GM12878 (cell line): ENCODE measurements around the gene PDCD10. TPM values are rescaled to one million over a fixed set of nuclear protein-coding genes. Genes with fewer than 3 reads are reported as not detected.

Source experiments
- ATAC-seq: fragments of 200-7000 bp; cut with Tn5 transposase; 3 replicates; pipeline ENCODE4 v1.9.1; 2020; ENCODE audit warnings: mild to moderate bottlenecking, moderate library complexity
- BruUV-seq: library from RNA; stranded (reverse); fragments of 400-500 nt; replicated peaks from 2 replicates; lab custom pipeline; 2021; lab: Mats Ljungman, UMichigan
- CTCF ChIA-PET: fragments of 300-600 bp; sonication (Branson Sonifier 250); formaldehyde crosslinking; extraction: SDS; loops from one replicate; lab custom pipeline; 2021; ENCODE audit warnings: inconsistent platforms; lab: Yijun Ruan, JAX
- POLR2A ChIA-PET: fragments of 350-600 bp; formaldehyde crosslinking; extraction: SDS; loops from one replicate; lab custom pipeline; 2021; ENCODE audit warnings: inconsistent platforms; lab: Charles Lee
- RAD21 ChIA-PET: fragments of 300-600 bp; sonication (Branson Sonifier 250); formaldehyde crosslinking; loops from one replicate; lab custom pipeline; 2023; ENCODE audit warnings: antibody characterized with exemption; ENCODE audit not compliant: unreplicated experiment; lab: Charles Lee
- SMC1A ChIA-PET: fragments of 300-600 bp; sonication (Branson Sonifier 250); formaldehyde crosslinking; loops from one replicate; lab custom pipeline; 2023; ENCODE audit not compliant: unreplicated experiment, uncharacterized antibody; lab: Charles Lee
- DNase-seq: peaks from one replicate; pipeline ENCODE4 v3.0.0-alpha.2; 2011; ENCODE audit warnings: low read depth, low spot score
- FAIRE-seq: peaks from 3 replicates; lab custom pipeline; 2011; peaks lifted over from hg19 to GRCh38; lab: Jason Lieb, UNC
- H2AFZ ChIP-seq: 2 replicates; pipeline ENCODE4 v1.6.0; 2011; ENCODE audit warnings: low read depth, low read length, control low read depth; ENCODE audit not compliant: control insufficient read depth
- H3K27ac ChIP-seq: 2 replicates; pipeline ENCODE4 v1.5.1; 2011; ENCODE audit warnings: control low read depth; ENCODE audit not compliant: control insufficient read depth, insufficient read depth
- H3K27me3 ChIP-seq, 2 experiments: replicated peaks in 1 of 2; 2 replicates each; pipeline versions ENCODE4 v1.6.0 to v1.6.1; 2011; ENCODE audit warnings: low read length in 1 of 2; ENCODE audit not compliant: control insufficient read depth in 2 of 2, insufficient read depth in 2 of 2
- H3K36me3 ChIP-seq, 2 experiments: 2 replicates each; pipeline ENCODE4 v1.5.1; 2011; ENCODE audit warnings: low read length in 1 of 2; ENCODE audit not compliant: control insufficient read depth in 2 of 2, insufficient read depth in 2 of 2
- H3K4me1 ChIP-seq: 2 replicates; pipeline ENCODE4 v1.6.1; 2011; ENCODE audit warnings: mild to moderate bottlenecking, low read length, moderate library complexity, mixed read lengths; ENCODE audit not compliant: control insufficient read depth, insufficient read depth
- H3K4me2 ChIP-seq: 2 replicates; pipeline ENCODE4 v1.6.0; 2011; ENCODE audit warnings: control low read depth; ENCODE audit not compliant: control insufficient read depth, insufficient read depth
- H3K4me3 ChIP-seq: fragments of 200-600 bp; sonication (generic); 2 replicates; pipeline ENCODE4 v1.5.1; 2016
- H3K79me2 ChIP-seq: 2 replicates; pipeline ENCODE4 v1.6.0; 2011; ENCODE audit warnings: low read length; ENCODE audit not compliant: control insufficient read depth, insufficient read depth
- H3K9ac ChIP-seq: 2 replicates; pipeline ENCODE4 v1.8.0; 2011; ENCODE audit warnings: low read length, control low read depth, mixed read lengths; ENCODE audit not compliant: control insufficient read depth, insufficient read depth
- H3K9me3 ChIP-seq: replicated peaks from 3 replicates; pipeline ENCODE4 v1.5.1; 2011; ENCODE audit warnings: mild to moderate bottlenecking, low read length; ENCODE audit not compliant: control insufficient read depth, insufficient read depth
- H4K20me1 ChIP-seq: 2 replicates; pipeline ENCODE4 v1.6.0; 2011; ENCODE audit not compliant: control insufficient read depth, insufficient read depth
- EGR1 ChIP-seq, 2 experiments: IDR thresholded peaks; 1 replicate in 1 of 2; 2 replicates in 1 of 2; pipeline ENCODE4 v1.6.1; 2011 to 2012; ENCODE audit warnings: low read depth in 2 of 2, low read length in 2 of 2, borderline replicate concordance in 1 of 2, mild to moderate bottlenecking in 1 of 2, moderate library complexity in 1 of 2
- FOXM1 ChIP-seq: IDR thresholded peaks from 2 replicates; pipeline ENCODE4 v1.6.1; 2012; ENCODE audit warnings: low read depth, mild to moderate bottlenecking, inconsistent platforms, low read length, moderate library complexity
- HDAC2 ChIP-seq: fragments of 200-600 bp; sonication (generic); IDR thresholded peaks from 2 replicates; pipeline ENCODE4 v1.6.1; 2017
- MYC ChIP-seq: IDR thresholded peaks from 2 replicates; pipeline ENCODE4 v1.6.1; 2011; ENCODE audit warnings: mild to moderate bottlenecking, low read length, moderate library complexity, inconsistent platforms; ENCODE audit not compliant: insufficient read depth, insufficient replicate concordance, insufficient read length, severe bottlenecking
- SPI1 ChIP-seq: IDR thresholded peaks from 2 replicates; pipeline ENCODE4 v1.6.1; 2011; ENCODE audit warnings: low read depth, mild to moderate bottlenecking, low read length, moderate library complexity, borderline replicate concordance; ENCODE audit not compliant: insufficient read depth
- TCF12 ChIP-seq: IDR thresholded peaks from 2 replicates; pipeline ENCODE4 v1.6.1; 2011; ENCODE audit warnings: low read depth, mild to moderate bottlenecking, low read length
- YY1 ChIP-seq: IDR thresholded peaks from 2 replicates; pipeline ENCODE4 v1.6.1; 2011; ENCODE audit warnings: low read depth, mild to moderate bottlenecking, low read length
- WGBS: methylation state at CpG from one replicate; pipeline ENCODE4 v1.1.6; 2016; ENCODE audit warnings: low lambda C conversion rate; ENCODE audit not compliant: insufficient replicate concordance, insufficient coverage; ENCODE audit errors: missing lambda C conversion rate; 5-methylcytosine and 5-hydroxymethylcytosine counted together
- in situ Hi-C: fragments of 300-500 bp; cut with MboI; formaldehyde crosslinking; loops from 9 replicates; pipeline ENCODE4 v1.14.3; 2018; ENCODE audit warnings: mixed read lengths
- intact Hi-C: fragments of 100-400 bp; cut with micrococcal nuclease; formaldehyde crosslinking; loops from one replicate; pipeline ENCODE4 v1.14.2; 2022; ENCODE audit not compliant: unreplicated experiment
- polyA plus RNA-seq, 11 experiments: library from polyadenylated mRNA; depleted of rRNA in 4 of 11; unstranded in 6 of 11; stranded (reverse) in 5 of 11; fragments of >200 nt; fragmentation: Nextera tagmentation in 4 of 11; fragmentation: Illumina TruSeq in 1 of 11; extraction: Ambion mirVana in 4 of 11; extraction: Trizol in 1 of 11; gene quantifications; 1 replicate in 1 of 11; 2 replicates in 10 of 11; pipeline versions ENCODE4 v1.2.1 to v1.2.3, GENCODE V29; 2011 to 2016; ENCODE audit warnings: inconsistent platforms in 2 of 11, missing spikeins in 2 of 11, low read depth in 1 of 11
- total RNA-seq, 4 experiments: library from RNA; depleted of rRNA in 3 of 4; stranded (reverse); fragments of >200 nt in 3 of 4; fragmentation: Illumina TruSeq in 1 of 4; extraction: Trizol in 1 of 4; gene quantifications; 2 replicates each; pipeline versions ENCODE4 v1.2.1 to v1.2.3, GENCODE V29; 2013 to 2021
- TF ChIP-seq, protein P1 (sequence below): fragments of 450-650 bp; formaldehyde crosslinking; IDR thresholded peaks from 2 replicates; pipeline ENCODE4 v1.4.0; 2022; ENCODE audit warnings: mild to moderate bottlenecking, moderate library complexity
- TF ChIP-seq, protein P2 (sequence below): fragments of 450-650 bp; IDR thresholded peaks from 2 replicates; pipeline ENCODE4 v1.6.1; 2018; ENCODE audit warnings: borderline replicate concordance, mild to moderate bottlenecking; ENCODE audit not compliant: partially characterized antibody

Gene PDCD10
- total and polyA plus RNA-seq, 10 of the 15 experiments (the other 5 are each of a cell fraction or from before 2014, with no cell fraction given), result 64.1 to 247 (median 125) TPM

DNA sequence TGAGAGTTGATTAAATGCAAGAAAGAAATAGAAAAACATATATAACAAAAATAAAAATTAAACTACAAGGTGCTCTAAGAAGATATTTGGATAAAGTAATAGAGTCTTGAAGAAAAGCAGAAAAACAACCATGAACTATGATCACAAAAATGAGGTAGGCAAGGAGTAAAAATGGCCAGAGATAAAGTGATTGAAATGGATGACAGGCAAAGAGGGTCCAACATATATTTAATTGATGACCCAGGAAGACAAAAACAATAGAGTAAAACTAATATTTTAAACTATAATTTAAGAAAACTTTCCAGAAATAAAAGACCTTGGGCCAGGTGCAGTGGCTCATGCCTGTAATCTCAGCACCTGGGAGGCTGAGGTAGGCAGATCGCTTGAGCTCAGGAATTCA is 58.8 kb downstream of the PDCD10 start:
- BruUV-seq, result no TSS peak

More for the DNA sequence above, 58.8 kb downstream of the PDCD10 start:
- FAIRE-seq (no peak), DNase-seq (no peak), ATAC-seq (no peak)
- in situ Hi-C loops (no loop called here), intact Hi-C loops (no loop called here)
- H3K4me1 ChIP-seq, result no peaks in the 10 kb centered on the region
- no peak overlapping the region for H3K9ac ChIP-seq
- no peaks in the 10 kb centered on the region; the same call in 2 of the 3 replicates for H3K9me3 ChIP-seq
- no peak overlapping the region for H2AFZ ChIP-seq
- no peak overlapping the region for H3K27ac ChIP-seq
- no peak overlapping the region for H3K4me3 ChIP-seq
- peaks cover 0 to 12% of the 10 kb centered on the region in 2 experiments; a peak in 2 of 4 replicates for H3K36me3 ChIP-seq
- H3K79me2 ChIP-seq, result no peaks in the 10 kb centered on the region
- no peaks in the 10 kb centered on the region for H3K27me3 ChIP-seq
- WGBS, result 100% methylated on average over 1 of the region's 1 CpG
- CTCF ChIA-PET, result interaction anchor here (3.9 kb wide), 1 partner anchor 9 kb away, joined by 24 read pairs; no protein-coding TSS in a partner anchor
- SMC1A ChIA-PET, result no interaction called here
- no peak for TF ChIP-seq MYC
- no peak for TF ChIP-seq TCF12
- TF ChIP-seq EGR1 (IDR thresholded peaks at IDR 0.05; ENCODE audit: borderline replicate concordance in 1 of 2, low read depth in 2 of 2, low read length in 2 of 2), result no peak
- TF ChIP-seq, protein P1, sequence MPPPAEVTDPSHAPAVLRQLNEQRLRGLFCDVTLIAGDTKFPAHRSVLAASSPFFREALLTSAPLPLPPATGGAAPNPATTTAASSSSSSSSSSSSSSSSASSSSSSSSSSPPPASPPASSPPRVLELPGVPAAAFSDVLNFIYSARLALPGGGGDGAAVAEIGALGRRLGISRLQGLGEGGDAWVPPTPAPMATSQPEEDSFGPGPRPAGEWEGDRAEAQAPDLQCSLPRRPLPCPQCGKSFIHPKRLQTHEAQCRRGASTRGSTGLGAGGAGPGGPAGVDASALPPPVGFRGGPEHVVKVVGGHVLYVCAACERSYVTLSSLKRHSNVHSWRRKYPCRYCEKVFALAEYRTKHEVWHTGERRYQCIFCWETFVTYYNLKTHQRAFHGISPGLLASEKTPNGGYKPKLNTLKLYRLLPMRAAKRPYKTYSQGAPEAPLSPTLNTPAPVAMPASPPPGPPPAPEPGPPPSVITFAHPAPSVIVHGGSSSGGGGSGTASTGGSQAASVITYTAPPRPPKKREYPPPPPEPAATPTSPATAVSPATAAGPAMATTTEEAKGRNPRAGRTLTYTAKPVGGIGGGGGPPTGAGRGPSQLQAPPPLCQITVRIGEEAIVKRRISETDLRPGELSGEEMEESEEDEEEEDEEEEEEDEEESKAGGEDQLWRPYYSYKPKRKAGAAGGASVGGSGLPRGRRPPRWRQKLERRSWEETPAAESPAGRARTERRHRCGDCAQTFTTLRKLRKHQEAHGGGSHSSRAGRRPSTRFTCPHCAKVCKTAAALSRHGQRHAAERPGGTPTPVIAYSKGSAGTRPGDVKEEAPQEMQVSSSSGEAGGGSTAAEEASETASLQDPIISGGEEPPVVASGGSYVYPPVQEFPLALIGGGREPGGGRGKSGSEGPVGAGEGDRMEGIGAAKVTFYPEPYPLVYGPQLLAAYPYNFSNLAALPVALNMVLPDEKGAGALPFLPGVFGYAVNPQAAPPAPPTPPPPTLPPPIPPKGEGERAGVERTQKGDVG (CRISPR knock-in tag), result no peak
- TF ChIP-seq SPI1, result no peak
- TF ChIP-seq FOXM1, result no peak
- TF ChIP-seq, protein P2, sequence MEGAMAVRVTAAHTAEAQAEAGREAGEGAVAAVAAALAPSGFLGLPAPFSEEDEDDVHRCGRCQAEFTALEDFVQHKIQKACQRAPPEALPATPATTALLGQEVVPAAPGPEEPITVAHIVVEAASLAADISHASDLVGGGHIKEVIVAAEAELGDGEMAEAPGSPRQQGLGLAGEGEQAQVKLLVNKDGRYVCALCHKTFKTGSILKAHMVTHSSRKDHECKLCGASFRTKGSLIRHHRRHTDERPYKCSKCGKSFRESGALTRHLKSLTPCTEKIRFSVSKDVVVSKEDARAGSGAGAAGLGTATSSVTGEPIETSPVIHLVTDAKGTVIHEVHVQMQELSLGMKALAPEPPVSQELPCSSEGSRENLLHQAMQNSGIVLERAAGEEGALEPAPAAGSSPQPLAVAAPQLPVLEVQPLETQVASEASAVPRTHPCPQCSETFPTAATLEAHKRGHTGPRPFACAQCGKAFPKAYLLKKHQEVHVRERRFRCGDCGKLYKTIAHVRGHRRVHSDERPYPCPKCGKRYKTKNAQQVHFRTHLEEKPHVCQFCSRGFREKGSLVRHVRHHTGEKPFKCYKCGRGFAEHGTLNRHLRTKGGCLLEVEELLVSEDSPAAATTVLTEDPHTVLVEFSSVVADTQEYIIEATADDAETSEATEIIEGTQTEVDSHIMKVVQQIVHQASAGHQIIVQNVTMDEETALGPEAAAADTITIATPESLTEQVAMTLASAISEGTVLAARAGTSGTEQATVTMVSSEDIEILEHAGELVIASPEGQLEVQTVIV, result no peak
- TF ChIP-seq HDAC2, result no peak
- TF ChIP-seq YY1, result no peak
- RAD21 ChIA-PET, result no interaction called here
- no peak overlapping the region for H3K4me2 ChIP-seq
- POLR2A ChIA-PET, result no interaction called here
- H4K20me1 ChIP-seq, result no peaks in the 10 kb centered on the region
